ENCODE data around the gene GOLM1.

The GOLM1 gene

DNA sequence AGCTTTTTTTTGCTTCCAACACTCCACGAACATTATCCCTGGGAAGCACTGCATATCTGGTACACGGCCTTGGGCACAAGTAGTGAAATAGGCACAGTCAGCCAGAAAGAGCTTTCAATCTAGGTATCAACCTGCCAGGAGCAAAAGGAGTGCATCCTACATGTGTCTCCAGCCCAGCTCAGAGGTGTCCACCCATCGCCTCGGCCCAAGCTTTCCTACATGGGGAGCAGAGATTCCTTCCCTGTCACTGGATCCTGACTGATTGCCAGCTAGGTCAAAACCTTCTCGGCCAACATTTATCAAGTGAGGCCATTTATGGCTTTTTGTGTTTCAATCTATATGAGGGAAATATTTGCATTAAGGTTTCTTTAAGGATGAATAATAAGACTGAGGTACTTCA is 55.8 kb downstream of the GOLM1 start:
- no peak for DNase-seq

DNA sequence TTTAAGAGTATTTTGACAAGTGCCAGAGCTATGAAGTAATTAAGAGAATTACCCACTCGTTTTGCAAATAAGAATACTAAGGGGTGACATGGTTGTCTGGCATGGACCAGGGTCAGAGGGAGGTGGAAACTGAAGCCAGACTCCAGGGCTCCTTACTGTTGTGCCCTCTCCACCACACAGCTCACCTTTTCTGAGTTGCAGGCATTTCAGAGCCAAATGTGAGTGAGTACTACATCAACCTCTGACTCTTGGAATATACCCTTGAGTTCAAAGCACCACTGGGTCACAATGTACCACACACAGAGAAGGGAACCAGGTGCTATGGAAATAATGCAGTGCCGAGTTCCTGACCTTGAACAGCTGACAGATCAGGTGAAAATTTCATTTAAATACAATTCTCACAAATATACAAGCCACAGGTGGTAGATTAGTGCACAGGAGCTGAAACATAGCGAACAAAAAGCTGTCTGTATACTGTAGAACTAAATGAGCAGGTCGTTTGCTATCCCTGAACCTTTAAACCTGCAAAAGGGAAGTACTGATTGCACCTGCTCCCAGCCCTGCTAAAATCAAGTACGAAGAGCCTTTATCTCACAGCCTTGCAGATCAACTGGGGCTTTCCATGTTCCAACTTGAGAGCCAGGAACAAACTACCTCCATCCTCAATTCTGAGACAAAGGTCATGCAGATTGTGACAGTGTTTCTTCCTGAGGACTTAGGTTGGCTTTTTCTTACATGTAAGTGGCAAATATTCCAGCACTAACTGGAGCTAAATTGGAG is 57.0 kb downstream of the GOLM1 start:
- DNase-seq = no peak

DNA sequence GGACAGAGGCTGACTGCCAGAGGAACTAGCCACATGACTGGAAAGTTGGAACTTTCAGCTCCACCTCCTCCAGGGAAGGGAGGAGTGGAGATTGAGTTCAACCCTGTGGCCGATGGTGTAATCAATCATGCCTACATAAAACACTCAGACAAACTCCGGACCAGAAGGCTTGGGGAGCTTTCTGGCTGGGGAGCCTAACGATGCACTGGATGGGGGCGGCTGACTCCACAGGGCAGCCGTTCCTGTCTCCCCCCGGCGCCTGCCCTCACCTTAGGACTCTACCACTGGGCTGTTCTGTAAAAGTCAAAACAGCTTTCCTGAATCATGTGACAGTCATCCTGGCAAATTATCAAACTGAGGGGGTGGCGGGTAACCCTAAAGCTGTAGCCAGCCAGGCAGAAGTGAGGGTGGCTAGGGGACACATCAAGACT is 58.0 kb downstream of the GOLM1 start:
- peak; percentile 41 for DNase-seq

DNA sequence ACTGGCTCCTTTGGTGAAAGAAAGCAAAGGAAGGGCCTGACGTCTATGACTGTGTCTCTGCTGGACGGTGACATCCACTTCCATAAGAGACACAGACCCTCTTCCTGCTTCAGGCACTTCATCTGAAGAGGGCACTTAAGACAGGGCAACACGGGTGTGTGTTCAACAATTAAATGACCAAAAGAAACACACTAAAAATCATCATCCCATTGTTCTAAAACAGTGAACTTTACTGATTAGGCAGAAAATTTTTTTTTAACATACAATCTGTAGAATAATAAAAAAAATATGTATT is 58.5 kb downstream of the GOLM1 start:
- DNase-seq = no peak

DNA sequence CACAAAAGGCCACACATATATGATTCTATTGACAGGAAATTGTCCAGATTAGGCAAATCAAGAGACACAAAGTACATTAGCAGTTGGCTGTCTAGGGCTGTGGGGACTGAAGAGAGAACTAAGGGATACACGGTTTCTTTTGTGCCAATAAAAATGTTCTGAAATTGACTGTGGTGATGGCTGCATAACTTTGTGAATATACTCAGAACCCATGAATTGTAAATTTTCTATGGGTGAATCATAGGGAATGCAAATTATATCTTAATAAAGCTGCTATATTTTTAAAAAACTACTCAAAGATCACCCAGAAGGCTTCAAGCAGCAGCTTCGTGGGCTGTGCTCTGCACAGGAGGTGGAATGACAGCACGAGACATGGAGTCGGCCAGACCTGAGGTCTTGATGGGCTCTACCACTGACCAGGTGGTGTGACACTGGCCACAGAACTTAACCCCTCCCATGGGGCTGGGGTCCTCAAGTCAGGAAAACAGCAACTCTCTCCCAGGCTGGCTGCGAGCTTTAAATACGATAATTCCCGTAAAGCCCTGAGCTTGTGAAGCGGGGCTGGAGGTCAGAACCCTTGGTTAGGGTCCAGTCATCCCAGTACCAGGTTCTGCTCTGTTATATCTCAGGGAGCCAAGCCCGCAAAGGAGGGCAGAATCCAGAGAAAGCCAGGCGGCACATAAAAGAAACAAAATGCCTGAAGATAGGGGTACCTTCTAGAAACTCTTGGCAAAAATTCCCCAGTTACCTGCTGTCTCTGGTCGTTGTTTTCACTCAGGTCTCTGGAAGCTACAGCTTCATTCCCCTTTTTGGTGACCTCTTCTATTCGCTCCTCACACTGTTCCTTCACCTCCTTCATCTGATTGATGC is 59.1 kb downstream of the GOLM1 start:
- peak; percentile 72 for DNase-seq

DNA sequence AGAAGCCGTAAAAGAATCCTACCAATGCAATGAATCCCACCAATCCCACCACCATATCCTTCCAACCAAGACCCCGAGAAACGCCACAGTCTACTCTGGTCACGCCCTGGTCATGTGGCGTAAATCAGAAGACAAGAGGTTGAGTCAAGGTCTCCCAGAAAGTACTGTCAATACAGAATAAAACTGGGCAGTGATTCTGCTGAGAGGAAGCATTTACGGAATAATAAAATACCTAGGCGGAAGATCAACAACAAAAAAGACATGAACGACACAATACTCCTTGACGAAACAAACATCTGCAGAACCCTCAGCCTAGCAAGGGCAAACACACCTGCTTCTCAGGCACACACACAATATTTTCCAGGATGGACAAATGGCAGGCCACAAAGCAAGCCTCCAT is 62.8 kb downstream of the GOLM1 start:
- DNase-seq = no peak

DNA sequence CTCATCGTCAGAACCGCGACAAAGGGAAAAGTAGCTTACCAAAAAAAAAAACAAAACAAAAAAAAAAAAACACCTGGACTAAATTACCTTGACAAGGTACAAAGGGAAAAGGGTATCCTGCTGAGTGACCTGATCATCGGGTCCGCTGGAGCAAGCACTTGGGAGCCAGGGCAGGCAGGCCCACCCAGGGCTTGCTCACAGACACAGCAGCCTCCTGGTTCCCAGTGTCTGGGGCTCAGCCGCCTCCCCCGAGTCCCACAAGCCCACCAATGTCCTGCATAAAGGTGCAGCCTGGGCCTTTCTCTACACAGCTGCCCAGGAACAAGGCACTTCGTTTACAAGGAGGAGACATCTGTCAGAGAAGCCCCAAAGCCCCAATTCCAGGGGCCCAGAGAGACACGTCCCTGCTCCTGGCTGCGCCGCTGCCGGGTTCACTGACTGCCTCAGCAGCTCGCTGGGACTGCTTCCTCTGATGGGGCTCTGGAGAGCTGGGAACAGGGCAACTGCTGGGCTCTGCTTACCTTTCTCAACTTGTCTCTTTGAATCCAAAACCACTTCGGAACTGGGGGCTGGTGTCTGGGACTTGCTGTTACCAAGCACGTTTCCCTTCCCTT is 63.4 kb downstream of the GOLM1 start:
- no peak for DNase-seq

DNA sequence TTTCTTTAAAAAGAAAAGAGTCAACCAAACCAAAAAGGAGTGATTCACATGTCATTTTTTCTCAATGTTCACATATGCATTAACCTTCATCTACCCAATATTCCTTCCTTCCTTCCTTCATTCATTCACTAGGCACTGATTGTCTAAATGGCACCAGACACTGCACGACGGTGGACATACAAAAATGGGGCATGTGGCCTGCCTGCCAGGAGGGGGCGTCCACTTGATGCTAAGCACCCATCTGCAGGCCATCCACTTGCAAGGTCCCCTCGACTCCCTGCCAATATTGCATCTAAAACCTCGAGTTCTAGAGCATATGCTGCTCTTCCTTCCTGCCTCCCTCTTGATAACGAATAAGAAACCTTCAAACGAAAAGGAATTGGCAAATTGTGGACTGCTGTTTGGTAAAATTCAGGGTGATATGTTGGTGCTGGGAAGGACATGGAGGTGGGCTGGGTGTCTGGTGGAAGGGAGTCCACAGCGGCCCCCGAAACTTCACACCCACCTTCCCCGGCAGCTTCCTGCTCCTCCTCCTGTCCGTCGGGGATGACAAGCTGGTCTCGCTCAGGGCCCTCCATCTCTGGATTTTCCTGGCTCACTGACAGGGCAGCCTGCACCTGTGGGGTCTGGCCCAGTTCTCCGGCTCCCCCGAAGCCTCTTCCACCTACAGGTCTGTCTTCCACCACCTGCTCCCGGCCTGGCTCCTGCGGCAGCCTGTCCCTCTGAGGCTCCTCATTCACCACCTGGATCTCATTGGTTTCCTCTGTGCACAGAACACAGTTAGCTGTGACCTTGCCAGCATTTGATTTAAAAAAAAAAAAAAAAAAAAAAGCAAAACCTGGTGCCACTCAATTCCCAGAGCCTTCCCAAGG is 64.3 kb downstream of the GOLM1 start:
- peak; percentile 46 for DNase-seq

DNA sequence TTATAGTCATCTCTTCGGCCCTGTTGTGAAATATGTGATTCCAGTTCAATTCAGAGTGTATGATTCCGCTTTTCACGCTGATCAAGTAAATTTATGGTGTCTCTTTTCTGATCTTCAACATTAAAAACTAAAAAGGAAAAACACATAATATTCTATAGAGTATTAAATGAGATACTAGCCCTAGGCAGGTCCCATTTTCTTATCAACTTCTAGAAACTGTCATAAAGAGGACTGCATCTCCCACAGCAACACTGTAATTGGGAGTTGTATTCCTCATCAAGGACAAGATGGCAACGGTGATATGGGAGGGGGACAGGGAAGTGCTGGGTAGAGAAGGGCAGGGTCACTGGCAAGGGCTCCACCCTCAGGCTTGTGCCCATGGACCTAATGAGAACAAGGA is 71.6 kb downstream of the GOLM1 start:
- DNase-seq = no peak

DNA sequence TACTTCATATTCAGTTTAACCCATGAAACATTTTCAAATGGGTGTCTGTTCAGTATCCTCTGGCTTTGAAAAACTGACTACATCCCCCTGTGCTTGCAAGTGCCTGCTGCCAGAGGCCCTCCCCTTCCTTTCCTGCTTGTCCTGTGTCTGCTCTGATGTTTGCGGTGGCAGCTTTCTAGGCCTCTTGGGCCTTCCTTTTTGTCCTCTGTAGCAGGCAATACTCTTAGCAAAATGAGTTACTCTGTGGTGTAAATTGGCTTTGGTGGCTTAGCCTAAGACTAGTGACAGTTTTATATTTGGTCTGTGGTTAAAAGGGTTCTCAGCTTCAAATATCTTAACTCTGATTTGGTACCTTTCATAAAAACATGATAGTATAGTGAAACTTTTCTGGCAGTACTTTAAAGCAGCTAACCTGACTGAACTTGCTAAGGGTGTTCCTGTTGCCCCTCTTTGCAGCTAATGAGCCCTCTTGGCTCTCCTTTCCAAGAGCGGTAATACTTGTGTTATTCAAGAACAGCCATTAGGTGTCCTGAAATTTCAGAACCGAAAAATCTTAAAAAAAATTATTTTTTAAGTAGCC is 76.6 kb downstream of the GOLM1 start:
- no peak for DNase-seq

DNA sequence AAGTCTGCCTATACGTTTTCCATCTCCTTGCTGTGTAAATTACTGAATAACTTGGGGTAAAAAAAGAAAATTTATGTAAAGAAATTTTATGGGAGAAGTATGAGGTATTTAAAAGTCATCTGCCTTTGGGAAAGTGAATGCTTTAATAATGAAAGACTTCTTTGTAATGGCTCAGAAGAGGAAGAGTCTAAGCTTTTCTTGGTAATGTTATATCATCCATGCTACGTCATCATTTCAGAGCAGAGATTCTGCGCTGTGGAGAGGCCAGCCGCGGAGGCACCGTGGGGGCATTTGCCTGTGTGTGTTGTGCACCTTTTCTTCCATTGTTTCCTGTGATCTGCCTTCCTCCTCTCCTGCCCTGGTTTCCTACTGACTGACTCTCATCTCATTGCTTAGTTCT is 78.2 kb downstream of the GOLM1 start:
- DNase-seq = no peak

DNA sequence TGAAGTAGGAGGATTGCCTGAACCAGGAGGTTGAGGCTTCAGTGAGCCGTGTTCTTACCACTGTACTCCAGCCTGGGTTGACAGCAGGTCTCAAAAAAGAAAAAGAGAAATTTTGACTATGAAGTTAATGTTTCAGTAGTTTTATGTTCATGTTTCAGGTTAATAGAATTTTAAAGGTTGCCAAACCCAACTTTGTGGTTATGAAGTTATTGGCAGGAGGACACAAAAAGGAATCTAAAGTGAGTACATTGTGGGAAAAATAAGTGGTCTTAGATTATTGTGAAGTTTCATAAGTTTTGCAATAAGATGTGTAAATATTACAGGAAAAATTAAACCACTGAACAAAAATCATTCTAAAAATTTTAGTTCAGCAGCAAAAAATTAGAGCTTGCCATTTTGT is 78.6 kb downstream of the GOLM1 start:
- DNase-seq = peak; percentile 3

DNA sequence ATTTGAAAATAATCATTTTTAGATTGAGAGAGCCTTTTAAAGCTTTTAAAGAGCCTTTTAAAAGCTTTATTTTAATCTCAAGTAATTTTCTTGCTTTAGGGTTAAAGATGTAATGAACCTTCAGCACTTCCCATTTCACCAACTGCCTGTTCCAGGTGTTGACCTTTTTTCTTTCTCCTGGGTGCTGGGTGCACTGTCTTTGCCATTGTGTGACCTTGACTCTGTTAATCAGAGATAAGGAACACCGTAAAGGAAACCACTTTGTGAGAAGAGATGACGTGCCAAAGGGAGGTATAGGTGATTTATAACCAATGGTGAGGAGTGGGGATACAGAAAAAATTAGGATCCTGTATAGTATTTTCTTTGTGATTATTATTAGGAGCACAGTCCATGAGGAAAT is 90.2 kb downstream of the GOLM1 start:
- DNase-seq = no peak

DNA sequence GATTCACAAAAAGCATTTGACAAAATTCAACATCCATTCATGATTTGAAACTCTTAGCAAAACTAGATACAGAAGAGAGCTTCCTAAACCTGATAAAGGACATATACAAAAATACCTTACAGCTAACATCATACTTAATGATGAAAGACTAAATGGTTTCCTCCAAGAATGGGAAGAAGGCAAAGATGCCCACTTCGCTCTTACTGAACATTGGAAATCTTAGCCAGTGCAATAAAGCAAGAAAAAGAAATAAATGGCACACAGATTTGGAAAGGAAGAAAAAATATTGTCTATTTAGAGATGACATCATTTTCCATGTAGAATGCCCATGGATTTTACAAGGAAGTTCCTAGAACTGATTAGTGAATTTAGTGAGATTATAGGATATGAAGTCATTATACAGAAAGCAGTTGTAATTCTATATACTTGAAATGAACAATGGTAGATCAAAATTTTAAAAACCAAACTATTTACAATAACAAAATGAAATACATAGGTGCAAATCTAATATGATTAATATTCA is 94.0 kb downstream of the GOLM1 start:
- no peak for DNase-seq

DNA sequence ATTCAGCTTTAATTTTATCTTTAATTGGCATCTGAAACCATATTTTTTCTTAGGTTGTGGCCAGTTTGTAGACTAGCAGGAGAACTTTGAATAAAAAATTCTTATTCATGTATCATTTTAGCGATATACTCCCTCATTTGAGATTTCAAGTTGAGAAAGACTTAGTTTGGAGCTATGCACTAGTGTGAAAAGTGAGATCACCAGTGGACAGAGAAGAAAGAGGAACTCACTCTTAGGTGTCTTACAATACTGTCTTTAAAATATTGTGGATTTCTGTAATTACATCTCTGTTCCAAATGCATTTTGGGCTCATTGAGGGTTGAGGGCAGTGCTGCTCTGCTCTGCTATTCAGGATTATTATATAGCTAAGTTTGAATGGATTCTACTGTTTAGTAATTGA is 103.8 kb downstream of the GOLM1 start:
- no peak for DNase-seq

DNA sequence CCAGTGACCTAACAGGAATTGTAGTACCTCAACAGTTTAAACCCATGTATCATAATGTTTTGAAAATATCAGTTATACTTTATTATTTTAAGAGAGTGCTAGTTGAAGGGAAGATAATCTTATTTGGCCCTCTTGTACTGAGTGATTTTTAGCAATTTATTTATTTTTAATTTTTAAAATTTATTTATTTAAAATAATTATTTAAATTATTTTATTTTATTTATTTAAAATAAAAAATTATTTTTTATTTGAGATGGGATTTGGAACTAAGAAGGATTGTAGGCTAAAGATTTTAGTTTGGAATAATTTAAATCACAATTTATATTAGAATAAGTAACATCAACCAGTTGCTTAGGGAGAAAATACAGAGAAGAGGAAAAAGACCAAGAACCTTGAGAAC is 104.3 kb downstream of the GOLM1 start:
- DNase-seq = no peak

DNA sequence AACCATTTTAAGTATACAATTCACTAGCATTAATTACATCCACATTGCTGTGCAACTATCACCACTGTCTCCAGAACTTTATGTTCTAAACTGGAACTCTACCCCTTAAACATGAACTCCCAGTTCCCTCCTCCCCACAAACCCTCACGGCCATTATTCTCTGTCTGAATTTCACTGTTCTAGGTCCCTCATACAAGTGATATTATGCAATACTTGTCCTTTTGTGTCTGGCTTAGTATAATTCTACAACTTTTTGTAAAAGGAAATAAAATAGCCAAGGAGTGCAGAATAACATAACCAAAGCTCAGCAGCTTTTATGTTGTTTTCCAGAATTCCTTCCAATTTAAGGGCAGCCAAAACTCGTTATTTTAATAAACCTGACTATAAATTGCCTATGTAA is 105.2 kb downstream of the GOLM1 start:
- no peak for DNase-seq

DNA sequence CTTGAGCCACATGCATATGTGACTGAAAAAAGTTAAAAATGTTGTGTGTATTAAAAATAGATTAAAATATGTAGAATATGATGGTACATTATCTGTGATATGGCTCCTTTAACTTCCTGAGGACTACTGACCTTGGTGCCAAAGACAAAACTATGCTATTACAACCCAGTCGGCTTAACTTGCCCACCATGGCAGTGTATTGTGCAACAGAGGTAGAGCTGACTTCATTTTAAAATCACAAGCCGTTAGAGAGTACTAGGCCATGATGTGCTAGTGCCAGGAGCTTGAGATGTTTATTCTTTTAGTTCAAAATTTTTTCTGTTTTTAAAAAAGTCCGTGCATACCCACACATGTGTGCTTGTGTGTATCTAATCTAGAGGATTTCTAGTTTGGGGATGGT is 112.1 kb downstream of the GOLM1 start:
- DNase-seq = no peak

DNA sequence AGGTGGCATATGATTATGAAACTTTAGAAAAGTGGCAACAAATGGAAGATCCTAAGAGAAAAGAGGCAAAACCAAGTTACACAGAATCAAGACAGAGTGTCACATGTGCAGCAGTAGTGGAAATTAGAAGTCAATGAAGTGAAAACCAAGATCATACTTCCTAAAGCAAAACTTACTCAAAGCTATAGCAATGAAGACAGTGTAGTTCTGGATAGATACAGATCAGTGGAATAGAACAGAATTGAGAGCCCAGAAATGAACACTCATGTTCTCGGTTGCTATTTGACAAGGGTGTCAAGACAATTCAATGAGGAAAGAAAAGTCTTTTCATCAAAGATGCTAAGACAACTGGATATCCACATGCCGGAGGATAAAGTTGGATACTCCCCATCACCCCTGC is 114.9 kb downstream of the GOLM1 start:
- no peak for DNase-seq

DNA sequence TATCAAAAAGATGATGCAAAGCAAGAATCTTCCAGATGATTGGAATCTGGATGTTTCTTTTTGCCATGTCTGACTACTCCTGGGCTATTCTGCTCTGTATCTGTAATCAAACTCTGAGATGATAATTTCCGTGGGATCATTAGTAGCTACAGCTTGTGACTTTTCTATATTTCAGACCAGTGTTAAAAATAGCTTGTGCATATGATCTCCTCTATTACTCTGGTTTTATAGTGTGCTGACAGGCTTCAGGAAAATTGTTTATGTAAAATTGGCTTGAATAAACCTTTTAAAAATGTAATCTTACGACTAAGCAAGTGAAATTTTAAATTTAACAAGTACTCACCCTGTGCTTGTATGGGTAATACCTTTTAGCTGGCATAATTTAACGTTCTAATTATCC is 118.0 kb downstream of the GOLM1 start:
- no peak for DNase-seq

DNA sequence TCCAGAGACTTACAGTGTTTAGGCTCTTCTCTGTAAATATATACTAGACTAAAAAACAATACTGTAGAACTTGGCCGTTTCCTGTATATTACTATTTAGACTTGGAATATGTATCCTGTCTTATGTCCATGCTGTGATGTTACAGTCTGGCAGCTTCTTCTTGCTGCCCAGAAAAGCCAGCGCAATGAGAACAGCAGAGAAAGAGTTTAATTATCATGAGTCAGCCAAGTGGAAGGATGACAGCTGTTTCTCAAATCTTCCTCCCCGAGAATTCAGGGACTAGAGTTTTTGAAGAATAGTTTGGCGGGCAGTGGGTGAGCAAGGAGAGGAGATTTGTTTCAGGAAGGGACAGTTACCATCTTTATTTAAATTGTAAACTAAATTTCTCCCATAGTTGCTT is 120.9 kb downstream of the GOLM1 start:
- peak; percentile 1 for DNase-seq

Measured in fibroblast of skin of right biceps (primary cell).